HG03571 (cell line): ENCODE results near the gene KCNJ16.

Experiments
- ATAC-seq: cut with Tn5 transposase; IDR thresholded peaks from one replicate; pipeline ENCODE4 v1.9.1; 2021; ENCODE audit not compliant: unreplicated experiment

KCNJ16 gene

GRCh38 chr17:70127221-70127873 is 52.3 kb downstream of the KCNJ16 start:
- ATAC-seq = no peak

DNA sequence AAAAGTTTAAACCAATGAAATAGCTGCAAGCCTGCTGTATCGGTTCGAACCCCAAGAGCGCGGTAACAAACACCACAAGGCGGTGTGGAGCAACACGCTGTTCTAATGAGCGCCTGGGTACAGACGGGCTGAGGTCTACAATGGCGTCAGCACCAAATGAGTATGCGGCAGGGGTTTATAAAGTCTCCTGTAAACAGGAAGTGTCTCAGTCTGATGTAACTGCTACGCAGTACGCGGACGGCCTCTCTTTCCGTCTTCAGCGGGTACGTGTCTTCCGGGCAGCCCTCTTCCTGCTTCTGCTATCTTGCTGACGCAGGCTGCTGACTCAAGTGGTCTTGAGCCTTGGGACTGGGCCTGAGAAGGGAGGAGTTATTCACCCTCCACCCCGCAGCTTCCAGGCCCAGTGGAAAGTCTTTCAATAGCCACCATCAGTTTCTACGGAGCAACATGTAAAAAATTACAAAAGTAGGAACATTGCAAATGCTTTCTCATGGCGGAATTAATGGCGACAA is 53.8 kb downstream of the KCNJ16 start:
- no peak for ATAC-seq

DNA sequence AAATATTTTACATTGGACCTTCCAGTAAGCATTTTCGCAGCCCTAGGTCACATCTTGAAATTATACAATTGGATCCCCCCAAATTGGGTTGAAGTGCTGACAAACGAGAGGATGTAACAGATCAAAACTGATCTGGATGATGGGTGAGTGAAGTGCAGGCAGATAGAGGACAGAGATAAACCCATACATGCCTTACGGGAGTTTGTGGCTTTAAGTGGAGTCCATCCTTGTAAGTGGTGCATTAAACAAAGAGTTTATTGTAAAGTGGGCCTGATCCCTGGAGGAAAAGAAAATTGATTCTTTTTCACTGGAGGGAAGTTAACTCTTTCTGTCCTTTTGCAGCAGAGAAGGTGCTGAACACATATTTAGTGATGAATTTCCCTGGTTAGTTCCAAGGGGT is 55.3 kb downstream of the KCNJ16 start:
- no peak for ATAC-seq

GRCh38 chr17:70132505-70132904 is 57.5 kb downstream of the KCNJ16 start:
- no peak for ATAC-seq

DNA sequence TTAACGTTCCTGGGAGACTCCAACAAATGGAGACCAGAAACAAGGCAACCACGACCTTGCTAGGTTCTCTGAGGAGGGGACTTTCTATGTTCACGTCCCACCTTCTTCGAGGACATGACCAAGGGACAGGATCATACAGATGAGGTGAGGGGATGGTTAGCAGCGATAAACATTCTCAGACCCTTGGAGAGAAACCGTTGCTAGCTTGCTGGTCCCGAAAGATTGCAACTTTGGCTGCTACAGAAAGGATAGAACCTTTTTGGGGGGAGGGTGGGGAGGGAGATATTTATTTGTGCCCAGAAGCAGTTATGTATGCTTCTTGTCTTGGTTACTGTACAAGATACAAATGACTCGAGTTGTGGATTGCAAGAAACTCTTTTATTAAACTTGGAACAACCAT is 59.0 kb downstream of the KCNJ16 start:
- ATAC-seq = no peak

- no peak for ATAC-seq
Observed at GRCh38 chr17:70134777-70135176, 59.8 kb downstream of the KCNJ16 start.

GRCh38 chr17:70136131-70136530 is 61.1 kb downstream of the KCNJ16 start:
- no peak for ATAC-seq

DNA sequence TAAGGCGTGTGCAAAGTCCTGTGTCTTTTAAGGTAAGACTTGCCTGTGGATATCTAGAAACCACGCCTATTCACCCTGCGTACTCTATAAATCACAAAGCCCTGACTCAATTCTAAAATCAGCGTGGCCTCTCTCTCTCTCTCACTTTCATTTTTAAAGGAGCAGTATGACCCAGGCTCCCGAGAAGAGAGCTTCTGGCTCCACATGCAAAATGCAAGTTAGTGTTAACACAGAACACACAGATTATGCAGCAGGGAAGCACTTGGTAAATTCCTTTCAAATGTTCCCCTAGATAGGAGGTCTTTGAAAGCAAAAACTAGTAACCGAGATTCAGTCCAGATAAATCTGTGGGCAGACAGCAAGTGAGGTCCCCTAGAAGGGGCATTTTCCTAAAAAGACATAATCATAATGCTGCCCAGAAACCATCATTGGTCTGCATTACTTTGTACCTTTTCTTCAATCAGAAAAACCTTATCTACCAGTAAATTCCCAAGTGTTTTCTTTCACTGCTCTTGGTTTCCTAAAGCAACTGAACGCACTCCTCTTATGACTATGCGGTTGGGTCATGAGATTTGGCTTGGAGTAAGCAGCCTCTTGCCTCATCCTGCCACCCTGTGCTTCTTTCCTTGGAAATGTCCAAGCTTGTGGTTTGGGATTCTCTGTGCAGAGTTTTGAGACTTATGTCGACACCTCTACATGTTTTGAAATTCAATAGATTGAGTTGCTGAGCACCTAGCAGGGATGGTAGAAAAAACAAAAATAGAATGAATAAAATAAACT is 62.6 kb downstream of the KCNJ16 start:
- peak; percentile 100 for ATAC-seq

GRCh38 chr17:70138291-70138865 is 63.4 kb downstream of the KCNJ16 start:
- no peak for ATAC-seq

GRCh38 chr17:70139449-70139993 is 64.5 kb downstream of the KCNJ16 start:
- ATAC-seq = no peak

GRCh38 chr17:70144260-70144846 is 69.3 kb downstream of the KCNJ16 start:
- ATAC-seq = no peak

- ATAC-seq = no peak
Observed at GRCh38 chr17:70153210-70153609, 78.2 kb downstream of the KCNJ16 start.

DNA sequence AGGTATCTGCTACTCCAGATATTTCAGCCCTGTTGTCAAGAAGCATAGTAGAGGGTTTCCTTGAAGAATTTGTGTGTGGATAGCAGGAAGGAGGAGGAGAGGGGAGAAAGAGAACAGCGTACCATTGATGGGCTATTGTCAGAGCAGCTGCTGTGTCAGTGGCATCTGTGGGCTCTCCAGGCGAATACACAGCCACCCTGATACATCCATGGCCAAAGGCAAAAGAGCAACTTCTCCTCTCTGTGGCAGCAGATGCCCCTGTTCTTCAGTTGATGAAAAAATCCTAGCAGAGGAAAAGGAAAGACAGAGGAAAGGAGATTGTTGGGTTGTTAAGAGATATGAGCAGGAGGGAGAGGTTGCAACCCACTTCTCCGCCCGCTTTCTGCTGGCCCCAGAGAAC is 82.1 kb downstream of the KCNJ16 start:
- ATAC-seq = no peak

DNA sequence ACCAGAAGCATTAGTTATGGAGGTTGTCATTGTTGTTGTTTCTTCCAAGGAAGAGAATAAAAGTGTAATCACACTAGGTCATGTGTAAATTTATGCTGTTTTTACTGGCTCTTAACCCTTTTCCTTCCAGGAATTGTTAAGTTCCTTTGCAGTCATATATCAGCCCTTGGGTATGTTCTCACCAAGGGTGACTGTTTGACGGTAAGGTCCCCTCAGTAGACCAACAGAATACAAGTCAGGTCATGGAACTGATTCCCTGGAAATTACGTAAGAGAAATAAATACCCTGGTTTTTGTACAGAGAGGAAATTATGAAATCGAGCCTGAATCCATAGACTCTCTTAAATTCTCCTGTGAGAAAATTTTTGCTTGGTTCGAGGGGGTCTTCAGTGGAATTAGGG is 83.2 kb downstream of the KCNJ16 start:
- ATAC-seq = no peak

GRCh38 chr17:70158591-70158990 is 83.6 kb downstream of the KCNJ16 start:
- ATAC-seq = no peak

DNA sequence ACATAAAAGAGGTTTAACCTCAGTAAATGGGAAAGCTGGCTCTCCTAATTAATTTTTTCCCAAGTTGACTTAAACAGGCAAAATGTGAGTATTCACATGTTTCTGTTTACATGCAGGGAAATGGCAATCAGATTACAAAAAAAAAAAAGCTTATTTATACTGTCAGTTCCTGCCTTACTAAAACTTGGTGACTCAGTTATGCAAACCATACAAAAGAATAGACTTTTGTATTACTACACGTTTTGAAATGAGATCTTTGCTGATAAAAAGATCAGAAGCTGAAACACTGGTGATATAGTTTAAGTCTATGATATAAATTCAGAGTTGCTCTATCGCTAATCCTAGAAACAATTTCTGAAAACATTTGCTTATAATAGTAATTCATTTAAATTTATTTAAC is 85.0 kb downstream of the KCNJ16 start:
- ATAC-seq = no peak

DNA sequence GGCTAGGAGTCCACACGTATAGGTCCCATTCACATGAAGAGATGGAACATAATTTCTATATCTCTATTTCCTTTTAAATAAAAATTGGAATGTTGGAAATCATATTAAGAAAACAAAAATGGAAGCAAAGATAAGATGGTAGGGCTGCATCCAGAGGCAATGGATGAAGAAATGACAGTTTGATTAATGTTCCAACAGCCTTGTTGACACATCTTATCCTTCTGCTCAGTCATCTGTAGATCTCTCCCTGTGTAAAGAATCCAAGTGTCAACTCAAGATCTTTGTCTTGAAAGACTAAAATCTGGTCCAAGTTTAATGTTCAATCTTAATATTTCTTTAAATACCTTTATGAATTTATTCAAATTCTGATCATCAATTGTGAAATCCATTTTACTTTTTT is 86.5 kb downstream of the KCNJ16 start:
- no peak for ATAC-seq

- no peak for ATAC-seq
Observed at GRCh38 chr17:70165383-70165782, 90.4 kb downstream of the KCNJ16 start.

DNA sequence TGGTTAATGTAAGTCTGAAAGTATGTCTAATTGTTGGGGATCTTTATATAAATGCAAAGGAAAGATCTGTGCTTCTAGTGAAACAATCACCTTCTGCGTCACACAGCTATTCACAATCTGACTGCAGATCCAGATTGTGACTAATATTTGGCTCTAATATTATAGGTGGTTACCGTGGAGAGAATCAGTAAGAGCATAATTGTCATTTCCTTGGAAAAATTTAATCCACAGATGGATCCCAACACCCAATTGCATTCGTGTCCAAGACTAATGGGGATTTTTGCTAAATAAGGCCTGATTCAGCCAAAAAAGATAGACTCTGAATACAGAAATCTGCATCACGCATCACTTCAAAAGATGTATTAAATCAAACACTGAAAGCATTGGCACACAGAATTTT is 91.6 kb downstream of the KCNJ16 start:
- ATAC-seq = no peak

DNA sequence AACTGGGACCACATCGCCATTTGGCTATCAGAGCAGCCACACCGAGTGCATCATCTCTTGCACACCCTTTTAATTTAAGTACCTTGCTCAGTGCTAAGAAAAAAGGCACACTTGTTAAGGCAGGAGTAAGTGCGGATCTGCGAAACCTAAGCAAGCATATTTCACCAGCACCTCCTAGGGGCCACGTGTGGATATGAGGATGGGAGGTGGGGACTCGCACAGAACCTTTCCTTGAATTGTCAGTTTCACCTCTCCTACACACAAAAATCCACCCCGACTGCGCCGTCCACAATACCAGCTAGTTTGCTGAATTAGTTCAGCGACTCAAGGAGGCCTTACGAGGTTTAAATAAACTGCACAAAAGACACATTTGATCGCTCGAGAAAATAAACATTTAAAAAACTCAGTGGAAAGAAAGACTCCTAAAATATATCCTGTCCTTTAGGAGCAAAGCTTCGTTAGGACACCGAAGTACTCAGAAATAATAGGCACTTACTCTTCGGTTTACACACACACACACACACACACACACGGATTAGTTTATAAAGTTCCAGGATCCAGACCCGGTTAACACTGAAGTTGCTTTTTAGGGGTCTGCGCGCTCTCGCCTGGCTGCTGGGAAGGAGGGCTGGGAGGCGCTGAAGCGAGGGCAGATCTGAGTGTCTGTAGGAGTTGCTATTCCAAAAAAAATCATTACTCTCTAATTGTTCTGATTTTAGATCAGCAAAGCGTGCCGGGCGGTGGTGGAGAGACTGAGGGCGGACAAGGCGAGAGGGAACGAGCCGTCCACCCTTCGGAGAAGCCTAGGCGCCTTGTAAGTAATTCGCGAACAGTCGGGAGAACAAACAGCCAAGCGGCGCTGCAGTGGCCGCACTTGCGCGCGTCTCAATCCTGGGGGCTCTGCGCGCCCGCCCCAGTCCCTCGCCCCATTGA is 93.3 kb downstream of the KCNJ16 start:
- peak; percentile 18 for ATAC-seq
